ELR (cell line): ENCODE data around the gene ZNF664.

ENCODE experiments used
- DNase-seq: peaks from one replicate; pipeline ENCODE4 v3.0.0-alpha.2; 2015; ENCODE audit warnings: low read depth

Gene ZNF664

GRCh38 chr12:123958876-123959275, 14.1 kb upstream of the ZNF664 start:
- DNase-seq: no peak

- no peak for DNase-seq
Observed at GRCh38 chr12:123960029-123960735, 12.8 kb upstream of the ZNF664 start.

GRCh38 chr12:123960856-123961255, 12.2 kb upstream of the ZNF664 start:
- DNase-seq: no peak

GRCh38 chr12:123961585-123962345, 11.2 kb upstream of the ZNF664 start:
- DNase-seq: no peak

- DNase-seq: no peak
Observed at GRCh38 chr12:123962513-123962912, 10.5 kb upstream of the ZNF664 start.

- DNase-seq: no peak
Observed at GRCh38 chr12:123963821-123964220, 9.2 kb upstream of the ZNF664 start.

- no peak for DNase-seq
Observed at GRCh38 chr12:123965382-123965781, 7.6 kb upstream of the ZNF664 start.

- DNase-seq: peak; percentile 81
Observed at GRCh38 chr12:123966596-123966995, 6.4 kb upstream of the ZNF664 start.

- DNase-seq: peak; percentile 12
Observed at GRCh38 chr12:123967121-123967586, 5.9 kb upstream of the ZNF664 start.

GRCh38 chr12:123971449-123971769, 1.6 kb upstream of the ZNF664 start:
- DNase-seq: no peak

- peak; percentile 65 for DNase-seq
Observed at GRCh38 chr12:123971770-123972456, 1.1 kb upstream of the ZNF664 start.

- DNase-seq: peak; percentile 49
Observed at GRCh38 chr12:123973552-123974341, 732 bp downstream of the ZNF664 start.

- DNase-seq: no peak
Observed at GRCh38 chr12:123976227-123976826, 3.3 kb downstream of the ZNF664 start.

GRCh38 chr12:123979566-123979965, 6.6 kb downstream of the ZNF664 start:
- no peak for DNase-seq

GRCh38 chr12:123982269-123982668, 9.3 kb downstream of the ZNF664 start:
- no peak for DNase-seq

- peak; percentile 83 for DNase-seq
Observed at GRCh38 chr12:123983822-123984485, 10.9 kb downstream of the ZNF664 start.

GRCh38 chr12:123984903-123985302, 11.9 kb downstream of the ZNF664 start:
- DNase-seq: no peak

GRCh38 chr12:123986374-123986965, 13.5 kb downstream of the ZNF664 start:
- DNase-seq: no peak

GRCh38 chr12:123987022-123987421, 14.0 kb downstream of the ZNF664 start:
- no peak for DNase-seq

- no peak for DNase-seq
Observed at GRCh38 chr12:123989168-123989567, 16.2 kb downstream of the ZNF664 start.

GRCh38 chr12:123989753-123990152, 16.7 kb downstream of the ZNF664 start:
- no peak for DNase-seq
